Trophoblast cell (in vitro differentiated cells and primary cell): ENCODE measurements around the gene C2CD2L.
A peak's percentile ranks its signal among the peaks of the same experiment; 100 is the strongest.
"Not testable (repeated sequence)": the region's sequence is repeated elsewhere in the genome, so short reads cannot be mapped to it uniquely, and the experiment has no call there.

Source experiments
- DNase-seq, 2 donors: peaks; one replicate each; pipeline ENCODE4 v3.0.0-alpha.2; 2016
- H2AFZ ChIP-seq: 2 replicates; pipeline ENCODE4 v1.6.1; 2013; ENCODE audit warnings: low read length, moderate library complexity, mild to moderate bottlenecking; ENCODE audit not compliant: insufficient read depth, poor library complexity
- H2AK5ac ChIP-seq: 2 replicates; pipeline ENCODE4 v1.6.1; 2013; ENCODE audit warnings: mild to moderate bottlenecking, low read length
- H2BK120ac ChIP-seq: 2 replicates; pipeline ENCODE4 v1.6.1; 2013; ENCODE audit warnings: low read length, mild to moderate bottlenecking, moderate library complexity; ENCODE audit not compliant: insufficient read depth, poor library complexity
- H2BK12ac ChIP-seq: 2 replicates; pipeline ENCODE4 v1.6.1; 2013; ENCODE audit warnings: mild to moderate bottlenecking, low read length, moderate library complexity
- H2BK5ac ChIP-seq: 2 replicates; pipeline ENCODE4 v1.6.1; 2013; ENCODE audit warnings: low read length, low read depth, moderate library complexity, mild to moderate bottlenecking; ENCODE audit not compliant: poor library complexity
- H3K14ac ChIP-seq: 2 replicates; pipeline ENCODE4 v1.6.1; 2013; ENCODE audit warnings: mild to moderate bottlenecking, low read length
- H3K18ac ChIP-seq: 2 replicates; pipeline ENCODE4 v1.6.1; 2013; ENCODE audit warnings: mild to moderate bottlenecking, low read length
- H3K23ac ChIP-seq: 2 replicates; pipeline ENCODE4 v1.6.1; 2013; ENCODE audit warnings: low read length
- H3K27ac ChIP-seq: 2 replicates; pipeline ENCODE4 v1.5.1; 2013; ENCODE audit warnings: low read depth, mild to moderate bottlenecking, inconsistent platforms, low read length, moderate library complexity
- H3K27me3 ChIP-seq: 2 replicates; pipeline ENCODE4 v1.6.1; 2013; ENCODE audit warnings: inconsistent platforms, mild to moderate bottlenecking, low read length, moderate library complexity; ENCODE audit not compliant: insufficient read depth
- H3K36me3 ChIP-seq, 2 experiments: 1 replicate in 1 of 2; 2 replicates in 1 of 2; pipeline ENCODE4 v1.6.1; 2013; ENCODE audit warnings: low read length in 2 of 2, mild to moderate bottlenecking in 2 of 2, moderate library complexity in 1 of 2; ENCODE audit not compliant: insufficient read depth in 2 of 2, control insufficient read depth in 1 of 2
- H3K4ac ChIP-seq: 2 replicates; pipeline ENCODE4 v1.6.1; 2013; ENCODE audit warnings: low read depth, mild to moderate bottlenecking, low read length, moderate library complexity
- H3K4me1 ChIP-seq, 2 experiments: 1 replicate in 1 of 2; 2 replicates in 1 of 2; pipeline ENCODE4 v1.6.1; 2013; ENCODE audit warnings: low read length in 2 of 2, mild to moderate bottlenecking in 2 of 2, moderate library complexity in 1 of 2; ENCODE audit not compliant: insufficient read depth in 2 of 2, control insufficient read depth in 1 of 2
- H3K4me2 ChIP-seq: 2 replicates; pipeline ENCODE4 v1.6.1; 2013; ENCODE audit warnings: inconsistent platforms, mild to moderate bottlenecking, low read length, moderate library complexity
- H3K4me3 ChIP-seq: 2 replicates; pipeline ENCODE4 v1.5.1; 2013; ENCODE audit warnings: mild to moderate bottlenecking, low read depth, low read length, inconsistent platforms
- H3K79me1 ChIP-seq: one replicate; pipeline ENCODE4 v1.6.1; 2013; ENCODE audit warnings: low read length
- H3K79me2 ChIP-seq: 2 replicates; pipeline ENCODE4 v1.6.1; 2013; ENCODE audit warnings: low read length, mild to moderate bottlenecking; ENCODE audit not compliant: control insufficient read depth, insufficient read depth, poor library complexity
- H3K9ac ChIP-seq: 2 replicates; pipeline ENCODE4 v1.6.1; 2013; ENCODE audit warnings: mild to moderate bottlenecking, low read length
- H3K9me3 ChIP-seq: 2 replicates; pipeline ENCODE4 v1.6.1; 2013; ENCODE audit warnings: low read depth, mild to moderate bottlenecking, control low read depth, inconsistent platforms, low read length; ENCODE audit not compliant: insufficient read depth
- H4K12ac ChIP-seq: 2 replicates; pipeline ENCODE4 v1.6.1; 2013; ENCODE audit warnings: low read depth, mild to moderate bottlenecking, low read length, moderate library complexity
- H4K8ac ChIP-seq: 2 replicates; pipeline ENCODE4 v1.6.1; 2013; ENCODE audit warnings: low read depth, mild to moderate bottlenecking, low read length, moderate library complexity
- H4K91ac ChIP-seq: one replicate; pipeline ENCODE4 v1.6.1; 2013; ENCODE audit warnings: low read depth, mild to moderate bottlenecking, low read length, moderate library complexity
- WGBS: extraction: QIAGEN DNeasy Blood & Tissue Kit; methylation state at CpG from one replicate; pipeline ENCODE4 v1.1.7; 2013; ENCODE audit warnings: missing lambda C conversion rate; ENCODE audit not compliant: insufficient read length, insufficient coverage; ENCODE audit errors: extremely low coverage; 5-methylcytosine and 5-hydroxymethylcytosine counted together

The C2CD2L gene

DNA sequence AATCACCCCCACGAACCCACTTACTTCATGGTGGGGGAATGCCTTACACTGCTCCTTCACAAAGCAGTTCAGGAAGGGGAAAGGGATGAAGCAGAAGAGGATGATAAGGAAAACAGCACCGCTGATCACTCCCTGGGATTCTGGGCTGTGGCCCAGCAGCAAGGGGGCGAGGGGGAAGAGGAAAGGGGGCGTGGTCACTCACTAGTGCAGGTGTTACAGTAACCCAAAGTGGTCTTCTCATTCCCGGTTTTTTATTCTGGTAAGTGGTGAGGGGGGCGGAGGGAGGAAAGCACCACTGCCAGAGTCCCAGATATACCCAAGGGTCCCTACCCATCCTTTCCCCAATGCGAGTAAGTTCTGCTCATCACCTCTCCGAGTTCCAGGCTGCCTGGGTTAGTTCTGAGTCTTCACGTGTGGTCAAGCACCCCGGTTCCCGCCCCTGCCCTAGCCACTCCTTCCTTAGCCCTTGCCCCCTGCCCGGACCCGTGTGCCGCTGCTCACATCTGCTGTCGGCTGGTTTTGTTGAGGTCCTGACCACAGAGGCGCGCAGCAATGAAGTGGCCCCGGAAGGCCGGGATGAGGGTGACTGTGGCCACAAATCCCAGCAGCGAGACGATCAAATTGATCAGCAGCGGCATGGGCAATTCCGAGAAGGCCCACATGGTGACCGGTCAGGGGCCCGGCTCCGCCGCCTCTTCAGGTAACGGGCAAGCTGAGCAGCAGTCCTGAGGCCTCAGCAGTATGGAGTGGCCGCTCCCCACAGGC, 6.0 kb upstream of the C2CD2L start:
- no CpG with 5 or more reads among the region's 29 CpGs for WGBS

DNA sequence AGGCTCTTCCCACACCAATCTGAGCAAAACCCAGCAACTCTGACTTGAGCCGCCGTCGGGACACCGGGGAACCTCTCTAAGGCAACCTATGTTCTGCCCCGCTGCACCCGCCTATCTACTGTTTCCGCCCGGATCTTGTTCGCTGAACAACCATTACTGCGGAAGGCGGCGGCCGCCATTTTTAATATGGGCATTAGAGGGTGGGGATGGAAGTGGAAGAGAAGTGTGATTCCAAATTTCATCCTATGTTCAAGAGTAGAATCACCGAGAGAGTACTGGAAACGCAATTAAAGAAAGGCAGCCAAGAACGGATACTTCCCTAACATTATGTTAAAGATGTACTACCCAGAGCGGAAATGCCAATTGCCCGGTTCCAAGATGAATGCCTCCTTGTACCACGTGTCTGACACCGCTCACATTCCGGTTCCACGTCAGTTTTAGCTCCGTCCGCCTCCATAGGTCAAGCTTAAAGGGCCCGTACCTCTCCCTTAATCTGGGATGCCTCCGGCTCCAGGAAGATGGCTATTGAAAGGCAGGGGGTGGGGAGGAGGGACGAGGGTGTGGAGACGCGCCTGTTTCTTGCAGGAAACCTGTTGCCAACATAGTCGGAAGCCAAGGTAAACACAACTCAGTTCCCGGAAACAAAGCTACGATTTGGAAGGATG, 5.3 kb upstream of the C2CD2L start, which contains the start of gene DPAGT1:
TSS of gene DPAGT1 (minus strand) at position 95 of the 665 bp plus-strand sequence. CDS start 198 bp downstream, outside the sequence.
- Histone ChIP-seq H2AK5ac (peak within 1 kb of the TSS; percentile 78), H2BK5ac (peak within 1 kb of the TSS; percentile 76), H3K79me1 (peaks cover 12% of the 10 kb centered on the region), H4K91ac (peak within 1 kb of the TSS; percentile 69), H3K27ac (peak within 1 kb of the TSS; percentile 70), H2BK120ac (peak within 1 kb of the TSS; percentile 67), H2BK12ac (peak within 1 kb of the TSS; percentile 44), H4K12ac (peak within 1 kb of the TSS; percentile 88), H3K79me2 (peaks cover 12% of the 10 kb centered on the region), H2AFZ (peak within 1 kb of the TSS; percentile 83), H3K14ac (peak within 1 kb of the TSS; percentile 86), H3K18ac (peak within 1 kb of the TSS; percentile 62), H3K4me1 (peaks cover 16 to 20% of the 10 kb centered on the region in 2 experiments), H4K8ac (peak within 1 kb of the TSS; percentile 97), H3K36me3 (peaks cover 6 to 14% of the 10 kb centered on the region in 2 experiments), H3K23ac (no peak within 1 kb of the TSS), H3K4me3 (peak within 1 kb of the TSS; percentile 84), H3K27me3 (no peaks in the 10 kb centered on the region), H3K4me2 (peak within 1 kb of the TSS; percentile 75), H3K9ac (peak within 1 kb of the TSS; percentile 90), H3K4ac (peak within 1 kb of the TSS; percentile 26), H3K9me3 (no peaks in the 10 kb centered on the region)
- WGBS, result no CpG with 5 or more reads among the region's 32 CpGs
- peak; percentile 96 to 97 for DNase-seq

More for the DNA sequence above, 6.0 kb upstream of the C2CD2L start:
- H3K9ac ChIP-seq, result peak overlapping the region; percentile 90
- H2AK5ac ChIP-seq, result peak overlapping the region; percentile 78
- H2BK12ac ChIP-seq, result no peak overlapping the region
- H3K4ac ChIP-seq, result peak overlapping the region; percentile 26
- H3K4me1 ChIP-seq, result peaks cover 10 to 13% of the 10 kb centered on the region in 2 experiments
- peak overlapping the region; percentile 84 for H3K4me3 ChIP-seq
- DNase-seq, result no peak
- H4K12ac ChIP-seq, result peak overlapping the region; percentile 54
- H2BK5ac ChIP-seq, result no peak overlapping the region
- peak overlapping the region; percentile 70 for H3K27ac ChIP-seq
- peak overlapping the region; percentile 50 for H4K91ac ChIP-seq
- H3K14ac ChIP-seq, result peak overlapping the region; percentile 25
- no peaks in the 10 kb centered on the region for H3K27me3 ChIP-seq
- peaks cover 12% of the 10 kb centered on the region for H3K79me2 ChIP-seq
- peak overlapping the region; percentile 83 for H2AFZ ChIP-seq
- H3K18ac ChIP-seq, result peak overlapping the region; percentile 11
- peak overlapping the region; percentile 23 for H2BK120ac ChIP-seq
- H4K8ac ChIP-seq, result peak overlapping the region; percentile 97
- H3K4me2 ChIP-seq, result peak overlapping the region; percentile 75
- peaks cover 9% of the 10 kb centered on the region for H3K79me1 ChIP-seq
- H3K36me3 ChIP-seq, result peaks cover 7 to 19% of the 10 kb centered on the region in 2 experiments
- H3K23ac ChIP-seq, result no peak overlapping the region
- no peaks in the 10 kb centered on the region for H3K9me3 ChIP-seq

GRCh38 chr11:119103161-119103664, 3.9 kb upstream of the C2CD2L start:
- H3K4me1 ChIP-seq, result peaks cover 21 to 25% of the 10 kb centered on the region in 2 experiments
- H4K12ac ChIP-seq, H3K18ac ChIP-seq, H4K91ac ChIP-seq, H3K23ac ChIP-seq, H3K14ac ChIP-seq, H3K4me2 ChIP-seq, H2BK5ac ChIP-seq, H3K9me3 ChIP-seq, H3K27ac ChIP-seq, H2BK120ac ChIP-seq, H3K4ac ChIP-seq, H2AK5ac ChIP-seq, H3K27me3 ChIP-seq, H3K36me3 ChIP-seq, H3K9ac ChIP-seq, DNase-seq, H2BK12ac ChIP-seq, H3K4me3 ChIP-seq, H2AFZ ChIP-seq: not testable (repeated sequence)
- H4K8ac ChIP-seq, result peak overlapping the region; percentile 37
- peaks cover 13% of the 10 kb centered on the region for H3K79me1 ChIP-seq
- WGBS, result no CpG with 5 or more reads among the region's 18 CpGs
- peaks cover 14% of the 10 kb centered on the region for H3K79me2 ChIP-seq

DNA sequence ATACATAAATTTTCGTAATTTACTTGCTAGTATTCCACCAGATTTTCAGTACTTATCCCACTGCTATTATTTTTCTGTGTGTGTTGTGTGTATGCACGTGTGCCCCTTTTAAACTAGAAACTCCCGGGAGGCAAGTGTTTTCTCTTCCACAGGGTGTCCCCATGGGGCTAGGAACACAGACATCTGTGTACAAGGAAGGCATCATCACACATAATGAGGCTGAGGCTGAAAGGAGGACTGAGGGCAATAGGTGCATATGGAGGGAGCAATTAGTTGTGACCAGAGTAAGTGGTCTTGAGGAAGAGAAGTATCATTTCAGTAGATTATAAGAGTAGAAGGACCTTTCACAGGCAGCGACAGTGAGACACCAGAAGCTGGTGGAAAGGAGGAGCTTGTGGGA, 3.4 kb upstream of the C2CD2L start:
- no peaks in the 10 kb centered on the region for H3K36me3 ChIP-seq
- H2BK120ac ChIP-seq, result no peak overlapping the region
- H2AK5ac ChIP-seq, result no peak overlapping the region
- DNase-seq, result no peak
- peaks cover 14% of the 10 kb centered on the region for H3K79me2 ChIP-seq
- H4K12ac ChIP-seq, result no peak overlapping the region
- no peak overlapping the region for H4K8ac ChIP-seq
- no peak overlapping the region for H2AFZ ChIP-seq
- no peaks in the 10 kb centered on the region for H3K9me3 ChIP-seq
- no peak overlapping the region for H3K4me3 ChIP-seq
- H2BK5ac ChIP-seq, result no peak overlapping the region
- H3K18ac ChIP-seq, result no peak overlapping the region
- H3K9ac ChIP-seq, result no peak overlapping the region
- H3K4ac ChIP-seq, result no peak overlapping the region
- no peak overlapping the region for H3K4me2 ChIP-seq
- H3K4me1 ChIP-seq, result peaks cover 25 to 30% of the 10 kb centered on the region in 2 experiments
- H3K27me3 ChIP-seq, result no peaks in the 10 kb centered on the region
- H3K23ac ChIP-seq, result no peak overlapping the region
- H3K79me1 ChIP-seq, result peaks cover 13% of the 10 kb centered on the region
- no peak overlapping the region for H3K14ac ChIP-seq
- no peak overlapping the region for H2BK12ac ChIP-seq
- no CpG with 5 or more reads among the region's 4 CpGs for WGBS
- no peak overlapping the region for H3K27ac ChIP-seq
- H4K91ac ChIP-seq, result no peak overlapping the region
